NCI-H187 treated with DMSO at 0.1 percent for 48 hours (cell line): Measurements from ENCODE around the gene TNF.
"Not testable (repeated sequence)": the region's sequence is repeated elsewhere in the genome, so short reads cannot be mapped to it uniquely, and the experiment has no call there.

Experiments
- DNase-seq: peaks from one replicate; lab custom pipeline; 2025; lab: John Stamatoyannopoulos, UW

TNF gene

GRCh38 chr6:31544676-31545075 lies 30.7 kb upstream of the TNF start:
- DNase-seq = no peak

DNA sequence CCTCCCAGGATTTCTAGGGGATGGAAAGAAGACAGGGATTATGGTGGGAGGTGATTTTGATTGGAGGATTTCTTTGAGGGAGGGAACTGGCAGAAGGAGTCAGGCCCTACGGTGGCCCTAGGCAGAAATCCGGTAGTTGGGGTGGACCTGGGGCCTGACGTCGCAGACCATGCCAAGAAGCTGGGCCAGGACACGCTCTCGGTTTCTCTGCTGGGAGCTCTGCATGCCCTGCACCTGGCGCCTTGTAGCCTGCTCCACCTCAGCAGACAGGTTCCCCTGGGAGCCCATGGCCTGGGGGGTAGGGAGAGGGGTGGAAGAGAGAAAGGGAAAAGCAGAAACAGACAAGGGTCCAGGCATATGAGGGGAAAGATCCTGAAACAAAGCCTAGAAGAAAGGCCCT lies 30.1 kb upstream of the TNF start:
- DNase-seq = no peak

GRCh38 chr6:31546339-31546957 lies 28.9 kb upstream of the TNF start, which contains the start of gene ATP6V1G2:
TSS of gene ATP6V1G2 (minus strand) at chr6:31546608. CDS start at chr6:31546559, 49 bp downstream.
- DNase-seq = peak; percentile 83

DNA sequence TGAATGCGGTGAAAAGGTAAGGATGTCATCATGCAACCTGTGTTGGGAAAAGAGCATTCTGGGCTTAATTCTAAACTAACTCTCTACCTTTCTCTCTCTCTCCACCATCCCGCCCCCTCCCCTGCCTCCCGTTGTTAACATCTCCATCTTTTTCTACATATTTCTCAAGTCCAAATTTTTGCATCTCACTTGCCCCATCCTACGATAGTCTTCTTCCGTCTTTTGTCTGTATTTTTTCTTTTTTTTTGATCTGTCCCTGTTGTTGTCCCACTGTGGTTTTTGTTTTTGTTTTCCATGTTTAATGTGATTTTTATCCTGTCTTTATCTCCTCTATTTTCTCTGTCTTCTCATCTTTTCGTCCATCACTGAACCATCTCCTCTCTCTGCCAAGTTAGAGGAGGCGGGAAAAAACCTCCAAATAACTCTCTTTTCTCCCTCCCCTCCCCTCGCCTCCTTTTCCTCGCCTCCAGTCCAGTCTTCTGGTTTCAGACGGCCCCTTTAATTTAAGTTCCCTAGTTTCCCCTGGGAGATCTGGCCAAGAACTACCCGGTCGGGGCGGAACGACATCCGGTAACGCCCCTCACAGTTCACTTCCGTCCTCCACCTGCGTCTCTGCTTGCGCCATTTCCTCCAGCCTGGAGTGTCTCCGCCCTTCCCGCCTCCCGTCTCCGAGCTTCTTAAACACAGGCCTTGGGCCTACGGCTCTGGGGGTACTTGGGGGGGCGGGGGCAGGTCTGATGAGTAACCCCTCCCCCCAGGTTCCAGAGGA lies 28.2 kb upstream of the TNF start, which contains the start of gene NFKBIL1:
TSS of gene NFKBIL1 (plus strand) at position 651 of the 769 bp plus-strand sequence. CDS start at position 738, 87 bp downstream.
- DNase-seq = peak; percentile 86

GRCh38 chr6:31547727-31548543 lies 27.4 kb upstream of the TNF start:
- no peak for DNase-seq

- DNase-seq = no peak
Observed at GRCh38 chr6:31548544-31548873, 26.9 kb upstream of the TNF start.

DNA sequence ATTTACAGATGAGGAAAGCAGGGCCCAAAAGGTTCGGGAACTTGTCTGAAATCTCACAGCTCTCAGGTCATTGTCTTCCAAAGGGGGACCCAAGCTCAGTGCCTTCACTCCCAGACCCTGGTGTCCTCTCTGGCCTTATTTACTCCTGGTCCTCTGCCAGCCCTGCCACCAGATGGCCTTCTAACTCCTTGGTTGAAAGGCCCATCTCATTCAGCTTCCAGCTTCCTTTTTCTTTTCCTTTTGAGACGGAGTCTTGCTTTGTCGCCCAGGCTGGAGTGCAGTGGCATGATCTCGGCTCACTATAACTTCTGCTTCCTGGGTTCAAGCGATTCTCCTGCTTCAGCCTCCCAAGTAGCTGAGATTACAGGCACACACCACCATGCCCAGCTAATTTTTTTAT lies 24.0 kb upstream of the TNF start:
- DNase-seq = not testable (repeated sequence)

GRCh38 chr6:31556307-31556706 lies 19.1 kb upstream of the TNF start:
- DNase-seq = no peak

GRCh38 chr6:31557443-31558317 lies 17.7 kb upstream of the TNF start:
- no peak for DNase-seq

DNA sequence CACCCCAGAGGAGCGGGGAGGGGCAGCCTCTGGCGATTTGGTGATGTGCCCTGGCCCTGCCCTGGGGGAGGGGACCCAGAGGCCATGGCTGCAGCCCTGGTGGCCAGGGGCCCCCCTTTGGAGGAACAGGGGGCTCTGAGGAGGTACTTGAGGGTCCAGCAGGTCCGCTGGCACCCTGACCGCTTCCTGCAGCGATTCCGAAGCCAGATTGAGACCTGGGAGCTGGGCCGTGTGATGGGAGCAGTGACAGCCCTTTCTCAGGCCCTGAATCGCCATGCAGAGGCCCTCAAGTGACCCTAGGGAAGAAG lies 17.1 kb upstream of the TNF start:
- DNase-seq = no peak

- DNase-seq = no peak
Observed at GRCh38 chr6:31558631-31559500, 16.5 kb upstream of the TNF start.

DNA sequence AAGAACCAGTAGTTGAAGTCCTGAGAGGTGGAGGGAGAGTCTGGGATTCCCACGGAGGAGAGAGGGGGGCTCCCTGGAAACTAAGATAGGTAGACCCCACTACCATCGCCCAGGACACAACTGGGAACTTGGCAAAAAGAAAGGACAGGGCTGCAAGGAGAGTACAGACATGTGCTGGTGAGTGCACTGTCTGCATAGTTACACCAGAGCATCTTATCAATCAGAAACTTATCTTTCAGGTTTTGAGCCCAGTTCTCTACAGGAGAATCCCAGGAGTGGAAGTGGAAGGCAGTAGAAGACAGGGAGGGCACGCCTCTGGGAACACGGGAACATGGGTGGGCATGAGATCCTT lies 15.8 kb upstream of the TNF start:
- DNase-seq = no peak

- DNase-seq = no peak
Observed at GRCh38 chr6:31559958-31560696, 15.2 kb upstream of the TNF start.

DNA sequence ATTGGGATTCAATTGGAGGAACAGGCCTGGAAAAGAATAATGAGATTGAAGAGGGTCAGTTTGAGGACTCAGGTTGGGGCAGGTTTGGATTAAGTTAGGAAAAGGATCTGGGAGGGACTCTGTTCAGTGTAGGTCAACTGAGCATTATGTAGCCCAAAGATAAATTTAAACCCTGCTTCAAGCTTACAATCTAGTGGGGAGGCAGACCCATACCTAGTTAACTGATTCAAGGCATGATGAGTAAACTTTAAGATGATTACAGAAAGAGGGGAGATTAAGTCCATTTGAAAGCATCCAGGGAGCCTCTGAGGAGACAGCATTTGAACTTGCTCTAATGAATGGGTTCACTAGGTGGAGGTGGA lies 14.7 kb upstream of the TNF start:
- DNase-seq = no peak

- no peak for DNase-seq
Observed at GRCh38 chr6:31567531-31568370, 7.6 kb upstream of the TNF start.

GRCh38 chr6:31568537-31568961 lies 6.8 kb upstream of the TNF start:
- no peak for DNase-seq

GRCh38 chr6:31569861-31570536 lies 5.4 kb upstream of the TNF start:
- no peak for DNase-seq

DNA sequence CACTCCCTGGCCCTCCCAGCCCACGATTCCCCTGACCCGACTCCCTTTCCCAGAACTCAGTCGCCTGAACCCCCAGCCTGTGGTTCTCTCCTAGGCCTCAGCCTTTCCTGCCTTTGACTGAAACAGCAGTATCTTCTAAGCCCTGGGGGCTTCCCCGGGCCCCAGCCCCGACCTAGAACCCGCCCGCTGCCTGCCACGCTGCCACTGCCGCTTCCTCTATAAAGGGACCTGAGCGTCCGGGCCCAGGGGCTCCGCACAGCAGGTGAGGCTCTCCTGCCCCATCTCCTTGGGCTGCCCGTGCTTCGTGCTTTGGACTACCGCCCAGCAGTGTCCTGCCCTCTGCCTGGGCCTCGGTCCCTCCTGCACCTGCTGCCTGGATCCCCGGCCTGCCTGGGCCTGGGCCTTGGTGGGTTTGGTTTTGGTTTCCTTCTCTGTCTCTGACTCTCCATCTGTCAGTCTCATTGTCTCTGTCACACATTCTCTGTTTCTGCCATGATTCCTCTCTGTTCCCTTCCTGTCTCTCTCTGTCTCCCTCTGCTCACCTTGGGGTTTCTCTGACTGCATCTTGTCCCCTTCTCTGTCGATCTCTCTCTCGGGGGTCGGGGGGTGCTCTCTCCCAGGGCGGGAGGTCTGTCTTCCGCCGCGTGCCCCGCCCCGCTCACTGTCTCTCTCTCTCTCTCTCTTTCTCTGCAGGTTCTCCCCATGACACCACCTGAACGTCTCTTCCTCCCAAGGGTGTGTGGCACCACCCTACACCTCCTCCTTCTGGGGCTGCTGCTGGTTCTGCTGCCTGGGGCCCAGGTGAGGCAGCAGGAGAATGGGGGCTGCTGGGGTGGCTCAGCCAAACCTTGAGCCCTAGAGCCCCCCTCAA lies 3.1 kb upstream of the TNF start, which contains the start of gene LTA:
TSS of gene LTA (plus strand) at position 249 of the 871 bp plus-strand sequence. CDS start at position 703, 454 bp downstream.
- no peak for DNase-seq
